ENCODE data around the gene STAT1.
"Not testable (repeated sequence)": the region's sequence is repeated elsewhere in the genome, so short reads cannot be mapped to it uniquely, and the experiment has no call there.

STAT1 gene

GRCh38 chr2:190970160-190970559 is 43.8 kb downstream of the STAT1 start:
- no peaks in the 10 kb centered on the region for H3K27me3 ChIP-seq (ENCODE audit: insufficient read depth, low read length)
- H2AFZ ChIP-seq (ENCODE audit: low read depth, low read length) = no peak overlapping the region
- H3K4me3 ChIP-seq (ENCODE audit: low read length) = no peak overlapping the region
- H3K9me3 ChIP-seq (ENCODE audit: low read length) = peaks cover 2% of the 10 kb centered on the region
- H3K36me3 ChIP-seq (ENCODE audit: insufficient read depth, low read length) = peaks cover 76% of the 10 kb centered on the region
- H3K4me1 ChIP-seq (ENCODE audit: insufficient read depth, low read length) = no peaks in the 10 kb centered on the region

- Histone ChIP-seq H3K36me3 (ENCODE audit: insufficient read depth, low read length) (peaks cover 68% of the 10 kb centered on the region), H3K4me1 (ENCODE audit: insufficient read depth, low read length) (no peaks in the 10 kb centered on the region), H2AFZ (ENCODE audit: low read depth, low read length) (no peak overlapping the region), H3K4me3 (ENCODE audit: low read length) (no peak overlapping the region), H3K9me3 (ENCODE audit: low read length) (peaks cover 2% of the 10 kb centered on the region), H3K27me3 (ENCODE audit: insufficient read depth, low read length) (no peaks in the 10 kb centered on the region)
These were observed 45.4 kb downstream of the STAT1 start for GRCh38 chr2:190968522-190968921.

GRCh38 chr2:190965580-190966222 is 48.3 kb downstream of the STAT1 start:
- no peaks in the 10 kb centered on the region for H3K9me3 ChIP-seq (ENCODE audit: low read length)
- no peak overlapping the region for H3K4me3 ChIP-seq (ENCODE audit: low read length)
- H2AFZ ChIP-seq (ENCODE audit: low read depth, low read length) = no peak overlapping the region
- no peaks in the 10 kb centered on the region for H3K27me3 ChIP-seq (ENCODE audit: insufficient read depth, low read length)
- peaks cover 43% of the 10 kb centered on the region for H3K36me3 ChIP-seq (ENCODE audit: insufficient read depth, low read length)
- H3K4me1 ChIP-seq (ENCODE audit: insufficient read depth, low read length) = no peaks in the 10 kb centered on the region

- H3K4me3 ChIP-seq (ENCODE audit: low read length) = no peak overlapping the region
- no peaks in the 10 kb centered on the region for H3K9me3 ChIP-seq (ENCODE audit: low read length)
- peaks cover 29% of the 10 kb centered on the region for H3K36me3 ChIP-seq (ENCODE audit: insufficient read depth, low read length)
- no peak overlapping the region for H2AFZ ChIP-seq (ENCODE audit: low read depth, low read length)
- H3K27me3 ChIP-seq (ENCODE audit: insufficient read depth, low read length) = no peaks in the 10 kb centered on the region
- no peaks in the 10 kb centered on the region for H3K4me1 ChIP-seq (ENCODE audit: insufficient read depth, low read length)
These were observed 49.7 kb downstream of the STAT1 start for GRCh38 chr2:190964170-190964795.

- H3K4me3 ChIP-seq (ENCODE audit: low read length) = no peak overlapping the region
- H2AFZ ChIP-seq (ENCODE audit: low read depth, low read length) = no peak overlapping the region
- H3K36me3 ChIP-seq (ENCODE audit: insufficient read depth, low read length) = peaks cover 21% of the 10 kb centered on the region
- H3K9me3 ChIP-seq (ENCODE audit: low read length) = no peaks in the 10 kb centered on the region
- no peaks in the 10 kb centered on the region for H3K27me3 ChIP-seq (ENCODE audit: insufficient read depth, low read length)
- no peaks in the 10 kb centered on the region for H3K4me1 ChIP-seq (ENCODE audit: insufficient read depth, low read length)
These were observed 50.9 kb downstream of the STAT1 start for GRCh38 chr2:190963088-190963487.

- Histone ChIP-seq H2AFZ (ENCODE audit: low read depth, low read length) (no peak overlapping the region), H3K36me3 (ENCODE audit: insufficient read depth, low read length) (peaks cover 15% of the 10 kb centered on the region), H3K27me3 (ENCODE audit: insufficient read depth, low read length) (no peaks in the 10 kb centered on the region), H3K4me3 (ENCODE audit: low read length) (no peak overlapping the region), H3K9me3 (ENCODE audit: low read length) (no peaks in the 10 kb centered on the region), H3K4me1 (ENCODE audit: insufficient read depth, low read length) (no peaks in the 10 kb centered on the region)
These were observed 52.0 kb downstream of the STAT1 start for GRCh38 chr2:190961918-190962487.

- peaks cover 12% of the 10 kb centered on the region for H3K36me3 ChIP-seq (ENCODE audit: insufficient read depth, low read length)
- not testable (repeated sequence) for H3K4me3 ChIP-seq (ENCODE audit: low read length)
These were observed 52.9 kb downstream of the STAT1 start for GRCh38 chr2:190961117-190961516.

GRCh38 chr2:190959911-190960788 is 53.8 kb downstream of the STAT1 start:
- no peak overlapping the region for H3K4me3 ChIP-seq (ENCODE audit: low read length)
- H3K9me3 ChIP-seq (ENCODE audit: low read length) = no peaks in the 10 kb centered on the region
- no peak overlapping the region for H2AFZ ChIP-seq (ENCODE audit: low read depth, low read length)
- no peaks in the 10 kb centered on the region for H3K27me3 ChIP-seq (ENCODE audit: insufficient read depth, low read length)
- H3K4me1 ChIP-seq (ENCODE audit: insufficient read depth, low read length) = no peaks in the 10 kb centered on the region
- peaks cover 9% of the 10 kb centered on the region for H3K36me3 ChIP-seq (ENCODE audit: insufficient read depth, low read length)

More at GRCh38 chr2:190961117-190961516, 52.9 kb downstream of the STAT1 start:
- H3K9me3 ChIP-seq (ENCODE audit: low read length); H3K27me3 ChIP-seq (ENCODE audit: insufficient read depth, low read length); H3K4me1 ChIP-seq (ENCODE audit: insufficient read depth, low read length); H2AFZ ChIP-seq (ENCODE audit: low read depth, low read length): not testable (repeated sequence)

- Histone ChIP-seq H2AFZ (ENCODE audit: low read depth, low read length) (no peak overlapping the region), H3K4me1 (ENCODE audit: insufficient read depth, low read length) (no peaks in the 10 kb centered on the region), H3K36me3 (ENCODE audit: insufficient read depth, low read length) (no peaks in the 10 kb centered on the region), H3K4me3 (ENCODE audit: low read length) (no peak overlapping the region), H3K9me3 (ENCODE audit: low read length) (no peaks in the 10 kb centered on the region), H3K27me3 (ENCODE audit: insufficient read depth, low read length) (no peaks in the 10 kb centered on the region)
These were observed 60.7 kb downstream of the STAT1 start for GRCh38 chr2:190953257-190953656.

- H2AFZ ChIP-seq (ENCODE audit: low read depth, low read length) = no peak overlapping the region
These were observed 63.4 kb downstream of the STAT1 start for GRCh38 chr2:190950566-190950991.

GRCh38 chr2:190948671-190949070 is 65.3 kb downstream of the STAT1 start:
- Histone ChIP-seq H3K4me3 (ENCODE audit: low read length) (no peak overlapping the region), H3K27me3 (ENCODE audit: insufficient read depth, low read length) (no peaks in the 10 kb centered on the region), H3K36me3 (ENCODE audit: insufficient read depth, low read length) (no peaks in the 10 kb centered on the region), H3K4me1 (ENCODE audit: insufficient read depth, low read length) (no peaks in the 10 kb centered on the region), H3K9me3 (ENCODE audit: low read length) (no peaks in the 10 kb centered on the region), H2AFZ (ENCODE audit: low read depth, low read length) (no peak overlapping the region)

More at GRCh38 chr2:190950566-190950991, 63.4 kb downstream of the STAT1 start:
- Histone ChIP-seq H3K27me3 (ENCODE audit: insufficient read depth, low read length) (no peaks in the 10 kb centered on the region), H3K4me1 (ENCODE audit: insufficient read depth, low read length) (no peaks in the 10 kb centered on the region), H3K9me3 (ENCODE audit: low read length) (no peaks in the 10 kb centered on the region), H3K4me3 (ENCODE audit: low read length) (no peak overlapping the region), H3K36me3 (ENCODE audit: insufficient read depth, low read length) (no peaks in the 10 kb centered on the region)

GRCh38 chr2:190947711-190948251 is 66.2 kb downstream of the STAT1 start:
- H3K4me3 ChIP-seq (ENCODE audit: low read length) = no peak overlapping the region
- H2AFZ ChIP-seq (ENCODE audit: low read depth, low read length) = no peak overlapping the region
- no peaks in the 10 kb centered on the region for H3K4me1 ChIP-seq (ENCODE audit: insufficient read depth, low read length)
- no peaks in the 10 kb centered on the region for H3K27me3 ChIP-seq (ENCODE audit: insufficient read depth, low read length)
- H3K36me3 ChIP-seq (ENCODE audit: insufficient read depth, low read length) = no peaks in the 10 kb centered on the region
- H3K9me3 ChIP-seq (ENCODE audit: low read length) = no peaks in the 10 kb centered on the region

- H3K4me3 ChIP-seq (ENCODE audit: low read length) = no peak overlapping the region
- H3K36me3 ChIP-seq (ENCODE audit: insufficient read depth, low read length) = no peaks in the 10 kb centered on the region
- no peaks in the 10 kb centered on the region for H3K4me1 ChIP-seq (ENCODE audit: insufficient read depth, low read length)
- H3K9me3 ChIP-seq (ENCODE audit: low read length) = no peaks in the 10 kb centered on the region
- no peaks in the 10 kb centered on the region for H3K27me3 ChIP-seq (ENCODE audit: insufficient read depth, low read length)
- no peak overlapping the region for H2AFZ ChIP-seq (ENCODE audit: low read depth, low read length)
These were observed 66.8 kb downstream of the STAT1 start for GRCh38 chr2:190947141-190947540.
